ENCODE data around the gene AFAP1L2.

AFAP1L2 gene

GRCh38 chr10:114327537-114328440, 76.5 kb downstream of the AFAP1L2 start:
- no peaks in the 10 kb centered on the region for H4K20me1 ChIP-seq (ENCODE audit: low read depth, low read length)
- no peaks in the 10 kb centered on the region for H3K36me3 ChIP-seq (ENCODE audit: low read length)
- no peaks in the 10 kb centered on the region for H3F3A ChIP-seq (ENCODE audit: insufficient read depth)
- no peaks in the 10 kb centered on the region for H3K9me3 ChIP-seq (ENCODE audit: insufficient read depth, low read length)
- no peaks in the 10 kb centered on the region for H3K27me3 ChIP-seq (ENCODE audit: low read length)
- no peaks in the 10 kb centered on the region for H3K79me2 ChIP-seq (ENCODE audit: insufficient read depth, low read length)
- no peak overlapping the region for H3K4me2 ChIP-seq (ENCODE audit: low read depth, low read length, poor library complexity, severe bottlenecking)
- no peak overlapping the region for H3K27ac ChIP-seq (ENCODE audit: low read depth, low read length)
- H3K9ac ChIP-seq (ENCODE audit: low read length), result no peak overlapping the region
- no peak overlapping the region for H2AFZ ChIP-seq (ENCODE audit: low read depth, low read length, severe bottlenecking)
- no peak for TF ChIP-seq CTCF (IDR thresholded peaks at IDR 0.05; ENCODE audit: insufficient read depth, low read length, poor library complexity, severe bottlenecking)
- TF ChIP-seq EZH2phosphoT487 (conservative IDR thresholded peaks at IDR 0.05; ENCODE audit: low read length), result no peak
- H3K9me2 ChIP-seq (replicated peaks; ENCODE audit: insufficient read depth, low read length), result no peaks in the 10 kb centered on the region
- no peak overlapping the region for H3K4me3 ChIP-seq (ENCODE audit: insufficient read depth, low read length, poor library complexity, severe bottlenecking)

- H3K27me3 ChIP-seq (ENCODE audit: low read length), result no peaks in the 10 kb centered on the region
- H3K4me2 ChIP-seq (ENCODE audit: low read depth, low read length, poor library complexity, severe bottlenecking), result no peak overlapping the region
- no peaks in the 10 kb centered on the region for H4K20me1 ChIP-seq (ENCODE audit: low read depth, low read length)
- no peak overlapping the region for H3K27ac ChIP-seq (ENCODE audit: low read depth, low read length)
- H3K9ac ChIP-seq (ENCODE audit: low read length), result no peak overlapping the region
- H3K9me3 ChIP-seq (ENCODE audit: insufficient read depth, low read length), result no peaks in the 10 kb centered on the region
- no peaks in the 10 kb centered on the region for H3K36me3 ChIP-seq (ENCODE audit: low read length)
- H2AFZ ChIP-seq (ENCODE audit: low read depth, low read length, severe bottlenecking), result no peak overlapping the region
- H3F3A ChIP-seq (ENCODE audit: insufficient read depth), result no peaks in the 10 kb centered on the region
- H3K79me2 ChIP-seq (ENCODE audit: insufficient read depth, low read length), result no peaks in the 10 kb centered on the region
- no peak overlapping the region for H3K4me3 ChIP-seq (ENCODE audit: insufficient read depth, low read length, poor library complexity, severe bottlenecking)
- no peak for TF ChIP-seq EZH2phosphoT487 (conservative IDR thresholded peaks at IDR 0.05; ENCODE audit: low read length)
- TF ChIP-seq CTCF (IDR thresholded peaks at IDR 0.05; ENCODE audit: insufficient read depth, low read length, poor library complexity, severe bottlenecking), result no peak
- no peaks in the 10 kb centered on the region for H3K9me2 ChIP-seq (replicated peaks; ENCODE audit: insufficient read depth, low read length)
Observed at GRCh38 chr10:114326795-114327194, 77.5 kb downstream of the AFAP1L2 start.

GRCh38 chr10:114323023-114323422, 81.3 kb downstream of the AFAP1L2 start:
- H3K9me3 ChIP-seq (ENCODE audit: insufficient read depth, low read length), result no peaks in the 10 kb centered on the region
- no peak overlapping the region for H3K4me2 ChIP-seq (ENCODE audit: low read depth, low read length, poor library complexity, severe bottlenecking)
- no peaks in the 10 kb centered on the region for H3K36me3 ChIP-seq (ENCODE audit: low read length)
- H3K4me3 ChIP-seq (ENCODE audit: insufficient read depth, low read length, poor library complexity, severe bottlenecking), result no peak overlapping the region
- H3K79me2 ChIP-seq (ENCODE audit: insufficient read depth, low read length), result no peaks in the 10 kb centered on the region
- no peak overlapping the region for H3K9ac ChIP-seq (ENCODE audit: low read length)
- no peaks in the 10 kb centered on the region for H4K20me1 ChIP-seq (ENCODE audit: low read depth, low read length)
- no peaks in the 10 kb centered on the region for H3K27me3 ChIP-seq (ENCODE audit: low read length)
- no peaks in the 10 kb centered on the region for H3K9me2 ChIP-seq (replicated peaks; ENCODE audit: insufficient read depth, low read length)
- H2AFZ ChIP-seq (ENCODE audit: low read depth, low read length, severe bottlenecking), result no peak overlapping the region
- TF ChIP-seq EZH2phosphoT487 (conservative IDR thresholded peaks at IDR 0.05; ENCODE audit: low read length), result no peak
- no peaks in the 10 kb centered on the region for H3F3A ChIP-seq (ENCODE audit: insufficient read depth)
- H3K27ac ChIP-seq (ENCODE audit: low read depth, low read length), result no peak overlapping the region

GRCh38 chr10:114322344-114322743, 82.0 kb downstream of the AFAP1L2 start:
- TF ChIP-seq EZH2phosphoT487 (conservative IDR thresholded peaks at IDR 0.05; ENCODE audit: low read length) (no peak), CTCF (IDR thresholded peaks at IDR 0.05; ENCODE audit: insufficient read depth, low read length, poor library complexity, severe bottlenecking) (no peak)
- H4K20me1 ChIP-seq (ENCODE audit: low read depth, low read length), result no peaks in the 10 kb centered on the region
- H3K4me2 ChIP-seq (ENCODE audit: low read depth, low read length, poor library complexity, severe bottlenecking), result no peak overlapping the region
- no peaks in the 10 kb centered on the region for H3K79me2 ChIP-seq (ENCODE audit: insufficient read depth, low read length)
- H3K27ac ChIP-seq (ENCODE audit: low read depth, low read length), result no peak overlapping the region
- no peak overlapping the region for H2AFZ ChIP-seq (ENCODE audit: low read depth, low read length, severe bottlenecking)
- no peaks in the 10 kb centered on the region for H3F3A ChIP-seq (ENCODE audit: insufficient read depth)
- H3K9me2 ChIP-seq (replicated peaks; ENCODE audit: insufficient read depth, low read length), result no peaks in the 10 kb centered on the region
- H3K9ac ChIP-seq (ENCODE audit: low read length), result no peak overlapping the region
- H3K9me3 ChIP-seq (ENCODE audit: insufficient read depth, low read length), result no peaks in the 10 kb centered on the region
- H3K36me3 ChIP-seq (ENCODE audit: low read length), result no peaks in the 10 kb centered on the region
- no peaks in the 10 kb centered on the region for H3K27me3 ChIP-seq (ENCODE audit: low read length)
- no peak overlapping the region for H3K4me3 ChIP-seq (ENCODE audit: insufficient read depth, low read length, poor library complexity, severe bottlenecking)

All from SU-DHL-6 (cell line).